ENCODE results near the gene ETFA.
"Not testable (repeated sequence)": the region's sequence is repeated elsewhere in the genome, so short reads cannot be mapped to it uniquely, and the experiment has no call there.

Gene ETFA

GRCh38 chr15:76270876-76271275 lies 40.4 kb downstream of the ETFA start:
- DNase-seq (ENCODE audit: low spot score): no peak

GRCh38 chr15:76267077-76267476 lies 44.2 kb downstream of the ETFA start:
- DNase-seq (ENCODE audit: low spot score): no peak

DNA sequence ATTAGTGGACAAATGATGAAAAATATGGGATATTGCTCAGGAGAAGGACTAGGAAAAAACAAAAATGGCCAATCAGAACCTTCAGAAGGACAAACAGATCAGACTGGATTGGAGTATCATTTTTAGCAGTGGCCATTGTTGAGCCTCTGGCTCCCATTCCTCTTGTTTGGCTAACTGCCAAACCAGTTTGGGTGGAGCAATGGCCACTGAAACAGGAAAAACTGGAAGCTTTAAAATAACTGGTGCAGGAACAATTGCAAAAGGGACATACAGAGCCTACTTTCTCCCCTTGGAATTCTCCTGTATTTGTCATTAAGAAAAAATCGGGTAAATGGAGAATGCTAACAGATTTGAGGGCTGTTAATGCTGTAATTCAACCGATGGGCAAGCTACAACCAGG lies 45.5 kb downstream of the ETFA start:
- DNase-seq (ENCODE audit: low spot score): not testable (repeated sequence)

DNA sequence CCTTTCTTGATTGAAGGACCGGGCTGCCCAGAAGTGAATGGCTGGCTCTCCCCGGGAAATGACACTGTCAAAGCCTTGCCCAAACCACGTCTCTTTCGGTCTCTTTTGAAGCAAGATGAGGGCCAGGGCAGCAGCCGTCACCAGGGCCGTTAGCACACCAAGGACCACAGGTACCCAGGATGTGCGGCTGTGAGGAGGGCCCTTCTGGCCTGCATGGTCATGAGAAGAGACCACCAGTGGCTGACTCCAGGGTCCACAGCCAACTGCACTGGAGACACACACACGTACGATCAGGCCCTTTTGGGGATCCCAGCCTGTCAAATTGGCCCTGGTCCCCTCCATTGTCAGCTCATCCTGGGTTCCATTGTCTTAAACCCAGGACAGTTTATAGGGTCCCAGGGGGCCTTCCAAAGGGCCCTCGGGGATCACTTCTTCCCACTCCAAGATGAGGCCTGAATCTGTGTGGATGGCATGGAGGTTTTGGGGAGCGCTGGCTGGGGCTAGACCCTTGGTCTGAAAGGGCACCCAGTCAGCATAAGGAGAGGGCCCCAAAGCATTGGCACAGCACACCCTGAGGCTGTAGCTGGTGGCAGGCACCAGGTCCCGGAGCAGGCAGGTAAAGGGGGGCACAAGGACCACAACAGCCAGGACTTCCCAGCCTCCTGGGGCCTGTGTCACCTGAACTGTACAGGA lies 50.9 kb downstream of the ETFA start:
- DNase-seq (ENCODE audit: low spot score): no peak

DNA sequence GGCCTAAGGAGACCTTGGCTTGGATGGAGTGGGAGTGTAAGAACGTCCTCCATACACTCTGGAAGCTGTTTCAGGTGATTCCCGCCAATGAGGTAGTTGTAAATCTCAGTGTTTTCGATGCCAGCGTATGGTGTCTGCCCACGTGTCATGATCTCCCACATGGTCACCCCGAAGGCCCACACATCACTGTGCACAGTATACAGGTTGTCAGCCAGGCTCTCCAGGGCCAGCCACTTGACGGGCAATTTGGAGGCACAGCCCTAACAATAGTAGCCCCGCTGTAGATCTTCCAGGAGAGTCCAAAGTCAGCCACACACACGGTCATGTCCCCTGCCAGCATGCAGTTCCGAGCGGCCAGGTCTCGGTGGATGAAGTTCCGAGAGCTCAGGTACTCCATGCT lies 51.9 kb downstream of the ETFA start:
- no peak for DNase-seq (ENCODE audit: low spot score)

DNA sequence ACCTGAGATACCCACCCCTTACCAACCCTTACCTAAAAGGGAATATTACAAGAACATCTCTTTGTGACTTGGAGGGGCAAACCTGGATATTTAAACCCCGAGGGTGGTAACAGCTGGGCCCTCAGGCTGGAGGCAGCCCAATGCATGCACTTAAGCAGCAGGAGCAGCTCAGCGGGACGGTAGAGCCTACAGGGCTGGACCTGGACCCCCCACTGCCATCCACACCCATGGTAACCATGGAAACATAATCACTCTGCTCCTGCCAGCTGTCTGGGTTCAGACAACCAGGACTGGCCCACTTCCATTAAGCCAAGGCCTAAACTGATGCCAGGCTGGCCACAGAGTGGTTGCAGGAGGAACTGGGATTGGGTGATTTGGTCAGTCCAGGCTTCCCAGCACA lies 52.8 kb downstream of the ETFA start:
- no peak for DNase-seq (ENCODE audit: low spot score)

- no peak for DNase-seq (ENCODE audit: low spot score)
Measured at GRCh38 chr15:76253691-76254473, 57.4 kb downstream of the ETFA start.

GRCh38 chr15:76252249-76252648 lies 59.0 kb downstream of the ETFA start:
- no peak for DNase-seq (ENCODE audit: low spot score)

DNA sequence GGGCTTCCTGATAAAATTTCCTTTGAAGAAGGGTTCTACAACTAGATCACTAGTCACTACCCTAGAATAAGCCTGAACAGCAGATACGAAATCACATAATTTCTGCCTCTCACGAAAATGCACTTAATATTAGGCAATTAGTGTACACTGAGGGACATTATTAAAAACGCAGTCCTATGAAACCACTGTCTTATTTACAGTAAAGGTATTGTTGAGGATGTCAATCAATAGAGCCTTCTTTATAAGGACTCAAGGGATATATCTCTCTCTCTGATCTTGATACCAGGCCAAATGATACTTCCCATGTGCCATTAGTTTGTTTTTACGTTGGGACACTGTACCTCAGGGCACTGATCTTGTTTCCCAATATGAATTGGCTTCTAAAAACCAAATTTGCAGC lies 59.6 kb downstream of the ETFA start:
- no peak for DNase-seq (ENCODE audit: low spot score)

DNA sequence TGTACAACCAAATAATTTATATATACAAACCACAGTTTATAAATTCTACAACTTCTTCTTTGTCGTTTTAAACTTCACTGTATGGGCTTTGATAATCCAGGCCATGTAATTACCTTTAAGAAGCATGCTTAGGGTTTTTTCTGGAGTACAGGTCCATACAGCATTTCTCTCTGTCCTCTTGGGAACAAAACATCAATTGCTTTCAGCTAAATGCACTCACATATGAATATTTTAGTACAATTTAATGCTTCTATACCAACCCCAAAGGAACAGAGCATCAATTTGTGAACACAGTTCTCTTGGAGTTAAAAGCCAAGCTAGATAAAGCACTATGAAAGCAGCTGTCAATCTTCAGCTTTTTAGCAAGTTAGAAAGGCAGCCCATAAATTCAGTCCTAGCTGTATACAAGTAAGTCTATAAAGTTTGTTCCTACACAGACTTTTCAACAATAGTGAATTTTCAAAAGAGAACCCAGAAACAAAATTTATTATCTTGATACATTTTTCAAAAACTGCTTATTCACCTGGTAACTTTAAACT lies 66.1 kb downstream of the ETFA start:
- no peak for DNase-seq (ENCODE audit: low spot score)

DNA sequence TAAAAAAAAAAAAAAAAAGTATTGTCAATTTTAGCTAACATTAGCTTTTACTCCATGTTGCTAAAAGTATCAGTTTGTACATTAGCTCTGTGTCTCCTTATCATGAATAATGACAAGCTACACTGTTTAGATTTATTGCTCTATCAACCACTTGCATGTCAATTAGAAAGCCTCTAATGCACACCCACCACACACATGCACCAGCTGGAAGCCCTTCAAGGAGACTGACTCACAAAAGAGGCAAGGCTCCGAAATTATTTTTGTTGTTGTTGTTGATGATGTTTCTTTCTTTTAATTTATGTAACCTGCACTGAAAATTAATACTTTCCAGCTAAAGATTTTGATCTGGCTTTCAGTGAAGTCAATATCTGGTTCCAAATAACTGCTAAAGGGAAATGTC lies 71.5 kb downstream of the ETFA start:
- DNase-seq (ENCODE audit: low spot score): no peak

- no peak for DNase-seq (ENCODE audit: low spot score)
Measured at GRCh38 chr15:76236350-76236749, 74.9 kb downstream of the ETFA start.

GRCh38 chr15:76235186-76235826 lies 76.0 kb downstream of the ETFA start:
- DNase-seq (ENCODE audit: low spot score): no peak

DNA sequence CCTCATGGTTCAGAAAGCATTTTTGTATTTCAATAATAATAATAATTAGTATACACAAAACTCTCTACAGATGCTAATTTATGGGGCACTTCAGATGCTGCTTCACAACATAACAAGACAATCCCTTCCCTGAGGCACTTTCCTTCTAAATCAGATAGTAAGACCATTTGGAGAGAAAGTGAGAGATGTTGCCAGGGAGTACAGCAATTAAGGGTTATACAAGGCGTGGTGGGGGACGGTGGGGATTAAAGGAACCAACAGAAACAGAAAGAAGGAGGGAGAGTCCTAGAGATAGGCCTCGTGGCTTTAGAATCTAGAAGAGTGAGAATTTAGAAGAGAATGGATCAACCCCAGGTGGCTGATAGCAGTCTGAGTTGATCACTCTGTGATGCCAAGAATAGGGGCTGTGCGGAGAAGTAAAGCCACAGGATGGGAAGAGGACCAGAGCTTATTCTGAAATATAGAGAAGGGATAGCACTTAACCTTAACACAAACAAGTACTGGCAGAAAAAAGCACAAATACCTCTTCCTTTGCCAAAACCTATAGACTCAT lies 76.9 kb downstream of the ETFA start:
- DNase-seq (ENCODE audit: low spot score): no peak

GRCh38 chr15:76233921-76234320 lies 77.3 kb downstream of the ETFA start:
- no peak for DNase-seq (ENCODE audit: low spot score)

GRCh38 chr15:76229266-76229665 lies 82.0 kb downstream of the ETFA start:
- no peak for DNase-seq (ENCODE audit: low spot score)

GRCh38 chr15:76223521-76223920 lies 87.7 kb downstream of the ETFA start:
- DNase-seq (ENCODE audit: low spot score): no peak

- no peak for DNase-seq (ENCODE audit: low spot score)
Measured at GRCh38 chr15:76222159-76222558, 89.1 kb downstream of the ETFA start.

GRCh38 chr15:76221085-76221767 lies 90.0 kb downstream of the ETFA start:
- DNase-seq (ENCODE audit: low spot score): no peak

DNA sequence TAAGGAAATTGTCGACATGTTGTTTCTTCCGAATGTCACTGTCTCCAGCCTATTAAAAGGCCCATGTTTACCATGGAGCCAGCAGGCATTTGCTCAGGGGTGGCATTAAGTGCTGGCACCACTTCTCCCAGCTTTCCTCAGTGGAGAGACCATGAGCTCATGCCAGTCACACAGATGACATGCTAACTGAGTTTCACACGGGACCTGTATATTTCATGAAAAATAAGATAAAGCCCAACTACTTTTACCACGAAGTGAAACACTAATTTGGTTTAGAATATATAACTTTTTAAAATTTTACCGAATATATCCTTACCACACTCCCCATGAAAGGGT lies 93.4 kb downstream of the ETFA start:
- no peak for DNase-seq (ENCODE audit: low spot score)

DNA sequence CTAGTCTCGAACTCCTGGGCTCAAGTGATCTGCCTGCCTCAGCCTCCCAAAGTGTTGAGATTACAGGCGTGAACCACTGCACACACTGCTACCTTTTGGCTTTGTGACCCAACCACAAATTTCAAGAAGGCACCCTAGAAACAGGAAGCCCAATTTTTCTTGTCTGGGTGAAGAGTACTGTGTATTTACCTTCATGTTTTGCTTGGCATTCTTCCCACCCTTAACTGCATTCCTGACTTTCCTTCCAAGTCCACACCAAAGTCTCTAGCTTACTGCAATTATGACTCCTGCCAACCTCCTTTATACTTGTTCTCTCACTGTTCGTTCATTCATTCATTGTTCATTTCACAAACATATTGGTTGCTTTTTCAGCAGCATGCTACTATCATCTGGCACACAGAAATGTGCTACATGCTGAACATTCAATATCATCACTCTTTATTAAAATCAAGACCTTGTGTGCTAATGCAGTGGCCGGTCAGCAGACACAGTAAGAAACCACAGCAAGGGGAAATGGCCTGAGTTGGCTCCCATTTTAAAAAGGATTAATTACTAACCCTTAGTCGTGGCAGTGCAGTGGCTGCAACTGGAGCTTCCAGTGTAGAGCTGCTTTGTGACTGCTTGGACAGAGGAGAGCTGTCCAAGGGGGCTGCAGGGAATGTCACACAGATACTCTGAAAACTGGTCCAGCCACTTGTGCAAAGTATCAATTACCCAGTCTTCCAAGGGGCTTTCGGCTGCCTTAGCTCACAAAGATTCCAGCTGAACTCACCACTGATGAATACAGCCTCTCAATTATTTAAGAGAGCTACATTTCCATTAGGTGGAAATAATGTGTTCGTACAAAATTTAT lies 94.0 kb downstream of the ETFA start:
- DNase-seq (ENCODE audit: low spot score): no peak

All from ecto neural progenitor cell (in vitro differentiated cells).